Activated naive CD4-positive, alpha-beta T cell treated with anti-CD3 and anti-CD28 coated beads, Interleukin-2, amount 50 U/mL, for 72 hours (primary cell): ENCODE measurements around the gene ATOH8. TPM values are rescaled to one million over a fixed set of nuclear protein-coding genes. Genes with fewer than 3 reads are reported as not detected.
A peak's percentile ranks its signal among the peaks of the same experiment; 100 is the strongest.

Source experiments
- ATAC-seq, 2 donors: fragments of 150-1000 bp; cut with Tn5 transposase; 2 replicates each; pipeline ENCODE4 v1.10.0; 2021; ENCODE audit warnings: mild to moderate bottlenecking in 2 of 2, moderate library complexity in 2 of 2
- DNase-seq, 2 donors: peaks; one replicate each; pipeline ENCODE4 v3.0.0; 2021 to 2022; ENCODE audit warnings: low spot score in 2 of 2
- H3K27ac Mint-ChIP-seq, 2 donors: one replicate each; pipeline ENCODE4 v1.8.0; 2022; ENCODE audit warnings: mild to moderate bottlenecking in 2 of 2, mixed read lengths in 2 of 2
- H3K36me3 Mint-ChIP-seq, 2 donors: one replicate each; pipeline ENCODE4 v1.8.0; 2022; ENCODE audit warnings: mixed read lengths in 2 of 2
- H3K9me3 Mint-ChIP-seq, 2 donors: one replicate each; pipeline ENCODE4 v1.8.0; 2022; ENCODE audit warnings: mixed read lengths in 2 of 2
- total RNA-seq, 2 donors: library from RNA; stranded (reverse); gene quantifications; one replicate each; pipeline ENCODE4 v1.2.3, GENCODE V29; 2022

The ATOH8 gene
- total RNA-seq, 2 donors from 2014 or later: not detected

- no peak overlapping the region for H3K27ac Mint-ChIP-seq
- H3K9me3 Mint-ChIP-seq: no peaks in the 10 kb centered on the region
- no peak for ATAC-seq
- no peaks in the 10 kb centered on the region for H3K36me3 Mint-ChIP-seq
- no peak for DNase-seq
Observed at GRCh38 chr2:85729825-85730510, 23.8 kb upstream of the ATOH8 start.

- DNase-seq (no peak), ATAC-seq (no peak)
- Mint-ChIP-seq H3K27ac (no peak overlapping the region), H3K36me3 (no peaks in the 10 kb centered on the region), H3K9me3 (no peaks in the 10 kb centered on the region)
Observed at GRCh38 chr2:85730686-85731230, 23.0 kb upstream of the ATOH8 start.

GRCh38 chr2:85731606-85732005 is 22.2 kb upstream of the ATOH8 start:
- Mint-ChIP-seq H3K27ac (no peak overlapping the region), H3K36me3 (no peaks in the 10 kb centered on the region), H3K9me3 (no peaks in the 10 kb centered on the region)
- ATAC-seq (no peak), DNase-seq (no peak)

GRCh38 chr2:85732467-85733120 is 21.2 kb upstream of the ATOH8 start:
- DNase-seq: no peak
- Mint-ChIP-seq H3K36me3 (no peaks in the 10 kb centered on the region), H3K27ac (peak overlapping the region in 1 of 2 donors; percentile 15), H3K9me3 (no peaks in the 10 kb centered on the region)
- no peak for ATAC-seq

- DNase-seq (no peak), ATAC-seq (no peak)
- H3K36me3 Mint-ChIP-seq: no peaks in the 10 kb centered on the region
- peak overlapping the region in 1 of 2 donors; percentile 15 for H3K27ac Mint-ChIP-seq
- H3K9me3 Mint-ChIP-seq: no peaks in the 10 kb centered on the region
Observed at GRCh38 chr2:85733121-85733960, 20.4 kb upstream of the ATOH8 start.

GRCh38 chr2:85734015-85734414 is 19.8 kb upstream of the ATOH8 start:
- Mint-ChIP-seq H3K9me3 (no peaks in the 10 kb centered on the region), H3K27ac (no peak overlapping the region), H3K36me3 (no peaks in the 10 kb centered on the region)
- no peak for DNase-seq
- no peak for ATAC-seq

- H3K36me3 Mint-ChIP-seq: no peaks in the 10 kb centered on the region
- peak overlapping the region in 1 of 2 donors; percentile 26 for H3K27ac Mint-ChIP-seq
- ATAC-seq (no peak), DNase-seq (no peak)
- H3K9me3 Mint-ChIP-seq: no peaks in the 10 kb centered on the region
Observed at GRCh38 chr2:85734942-85735608, 18.7 kb upstream of the ATOH8 start.

GRCh38 chr2:85735691-85736090 is 18.1 kb upstream of the ATOH8 start:
- H3K9me3 Mint-ChIP-seq: no peaks in the 10 kb centered on the region
- H3K36me3 Mint-ChIP-seq: no peaks in the 10 kb centered on the region
- H3K27ac Mint-ChIP-seq: no peak overlapping the region
- DNase-seq (no peak), ATAC-seq (no peak)

- no peak overlapping the region for H3K27ac Mint-ChIP-seq
- ATAC-seq: no peak
- H3K36me3 Mint-ChIP-seq: no peaks in the 10 kb centered on the region
- H3K9me3 Mint-ChIP-seq: no peaks in the 10 kb centered on the region
- no peak for DNase-seq
Observed at GRCh38 chr2:85736456-85737355, 17.1 kb upstream of the ATOH8 start.

- no peaks in the 10 kb centered on the region for H3K9me3 Mint-ChIP-seq
- ATAC-seq (no peak), DNase-seq (no peak)
- no peak overlapping the region for H3K27ac Mint-ChIP-seq
- no peaks in the 10 kb centered on the region for H3K36me3 Mint-ChIP-seq
Observed at GRCh38 chr2:85737481-85737880, 16.3 kb upstream of the ATOH8 start.

GRCh38 chr2:85737961-85738360 is 15.8 kb upstream of the ATOH8 start:
- Mint-ChIP-seq H3K36me3 (no peaks in the 10 kb centered on the region), H3K27ac (no peak overlapping the region), H3K9me3 (no peaks in the 10 kb centered on the region)
- ATAC-seq: no peak
- no peak for DNase-seq

- Mint-ChIP-seq H3K36me3 (no peaks in the 10 kb centered on the region), H3K27ac (no peak overlapping the region), H3K9me3 (no peaks in the 10 kb centered on the region)
- DNase-seq (no peak), ATAC-seq (no peak)
Observed at GRCh38 chr2:85740193-85740592, 13.6 kb upstream of the ATOH8 start.

- no peak for DNase-seq
- no peaks in the 10 kb centered on the region for H3K9me3 Mint-ChIP-seq
- H3K27ac Mint-ChIP-seq: no peak overlapping the region
- no peak for ATAC-seq
- H3K36me3 Mint-ChIP-seq: no peaks in the 10 kb centered on the region
Observed at GRCh38 chr2:85741211-85741832, 12.5 kb upstream of the ATOH8 start.

- no peak overlapping the region for H3K27ac Mint-ChIP-seq
Observed at GRCh38 chr2:85741833-85742455, 11.8 kb upstream of the ATOH8 start.

GRCh38 chr2:85743304-85743978 is 10.3 kb upstream of the ATOH8 start:
- DNase-seq (no peak), ATAC-seq (no peak)
- no peaks in the 10 kb centered on the region for H3K9me3 Mint-ChIP-seq

More at GRCh38 chr2:85741833-85742455, 11.8 kb upstream of the ATOH8 start:
- no peak for DNase-seq
- no peak for ATAC-seq
- Mint-ChIP-seq H3K9me3 (no peaks in the 10 kb centered on the region), H3K36me3 (no peaks in the 10 kb centered on the region)

More at GRCh38 chr2:85743304-85743978, 10.3 kb upstream of the ATOH8 start:
- no peak overlapping the region for H3K27ac Mint-ChIP-seq
- H3K36me3 Mint-ChIP-seq: no peaks in the 10 kb centered on the region
